ENCODE results near the gene ANKS6.

The ANKS6 gene

DNA sequence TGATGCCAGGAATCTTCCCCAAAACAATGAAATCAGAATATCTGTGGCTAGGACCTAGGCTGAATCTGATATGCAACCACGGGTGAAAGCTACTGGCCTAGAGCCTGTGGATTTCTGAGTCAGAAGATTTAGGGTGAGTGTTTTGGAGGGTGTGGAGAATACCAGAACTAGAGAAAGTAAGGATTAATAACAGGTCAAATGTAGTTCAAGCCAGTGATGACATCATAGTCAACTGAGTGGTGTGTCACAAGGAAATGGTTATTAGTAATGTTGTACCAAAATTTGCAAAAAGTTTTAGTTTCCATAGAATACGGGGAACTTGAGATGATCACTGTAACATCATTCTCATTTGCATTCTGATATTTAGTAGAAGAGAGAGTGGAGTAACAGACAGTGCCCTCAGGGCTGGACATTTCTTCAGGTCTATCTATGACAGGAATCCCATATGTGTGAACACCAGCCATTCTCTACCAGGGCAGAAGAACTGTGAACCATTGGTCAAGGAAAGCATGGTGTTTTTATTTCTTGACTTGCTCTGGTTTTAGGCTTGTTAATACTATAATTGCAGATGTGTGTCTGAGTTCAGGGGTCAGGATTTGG is 14.8 kb upstream of the ANKS6 start:
- no peak overlapping the region for H3K4me3 Mint-ChIP-seq
- H3K9me3 Mint-ChIP-seq: peaks cover 2% of the 10 kb centered on the region
- H3K36me3 Mint-ChIP-seq (ENCODE audit: low read depth): no peaks in the 10 kb centered on the region
- H3K4me1 Mint-ChIP-seq: peaks cover 5% of the 10 kb centered on the region
- no peak for TF ChIP-seq CTCF (IDR thresholded peaks at IDR 0.05; ENCODE audit: unreplicated experiment in 3 of 3)
- H3K27ac Mint-ChIP-seq: no peak overlapping the region
- H3K27me3 Mint-ChIP-seq (ENCODE audit: low read depth): peaks cover 34% of the 10 kb centered on the region

GRCh38 chr9:98810102-98810842 is 13.9 kb upstream of the ANKS6 start:
- peaks cover 2% of the 10 kb centered on the region for H3K9me3 Mint-ChIP-seq
- H3K4me1 Mint-ChIP-seq: peaks cover 6% of the 10 kb centered on the region
- no peak for TF ChIP-seq CTCF (IDR thresholded peaks at IDR 0.05; ENCODE audit: unreplicated experiment in 3 of 3)
- H3K4me3 Mint-ChIP-seq: peak overlapping the region in 1 of 3 experiments; percentile 44
- peaks cover 43% of the 10 kb centered on the region for H3K27me3 Mint-ChIP-seq (ENCODE audit: low read depth)
- H3K27ac Mint-ChIP-seq: no peak overlapping the region
- H3K36me3 Mint-ChIP-seq (ENCODE audit: low read depth): no peaks in the 10 kb centered on the region

DNA sequence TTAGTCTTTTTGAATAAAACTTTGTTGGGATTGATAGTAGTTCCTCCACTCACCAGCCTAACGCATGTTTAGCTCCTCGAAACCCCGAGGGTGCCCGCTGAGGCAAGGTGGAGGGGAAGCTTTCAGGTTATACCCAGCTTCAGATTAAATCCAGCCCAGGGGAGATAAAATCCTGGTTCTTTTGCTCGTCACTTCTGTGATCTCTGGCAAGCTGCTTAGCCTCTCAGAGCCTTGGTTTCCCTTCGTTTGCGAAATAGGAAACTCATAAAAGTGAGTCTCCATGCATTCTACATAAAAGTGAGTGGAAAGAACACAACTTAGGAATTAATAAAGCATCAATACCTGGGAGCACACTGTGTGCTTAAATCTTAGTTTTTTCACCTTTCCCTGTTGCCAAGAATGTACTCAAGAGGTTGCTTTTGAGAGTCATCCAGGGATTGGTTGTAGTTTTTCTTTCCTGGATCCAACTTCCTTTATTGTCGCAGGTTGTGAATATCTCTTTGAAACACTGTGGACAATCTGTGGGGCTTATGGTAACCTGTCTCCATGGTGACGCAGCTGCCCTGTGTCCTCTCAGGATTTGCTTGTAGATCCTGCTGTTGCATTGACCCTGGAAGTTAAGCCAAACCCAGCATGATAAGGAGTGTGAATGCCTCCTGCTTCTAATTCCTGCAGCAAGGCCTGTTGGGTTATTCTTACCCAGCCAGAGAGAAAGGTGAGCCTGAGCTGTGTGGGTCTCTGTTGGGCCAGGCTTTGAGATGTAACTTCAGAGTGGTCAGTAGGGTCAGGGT is 13.2 kb upstream of the ANKS6 start:
- peaks cover 6% of the 10 kb centered on the region for H3K4me1 Mint-ChIP-seq
- H3K27me3 Mint-ChIP-seq (ENCODE audit: low read depth): peaks cover 50% of the 10 kb centered on the region
- peaks cover 2% of the 10 kb centered on the region for H3K9me3 Mint-ChIP-seq
- H3K27ac Mint-ChIP-seq: no peak overlapping the region
- H3K4me3 Mint-ChIP-seq: peak overlapping the region; percentile 62 to 83 (median 76)
- no peak for TF ChIP-seq CTCF (IDR thresholded peaks at IDR 0.05; ENCODE audit: unreplicated experiment in 3 of 3)
- no peaks in the 10 kb centered on the region for H3K36me3 Mint-ChIP-seq (ENCODE audit: low read depth)

DNA sequence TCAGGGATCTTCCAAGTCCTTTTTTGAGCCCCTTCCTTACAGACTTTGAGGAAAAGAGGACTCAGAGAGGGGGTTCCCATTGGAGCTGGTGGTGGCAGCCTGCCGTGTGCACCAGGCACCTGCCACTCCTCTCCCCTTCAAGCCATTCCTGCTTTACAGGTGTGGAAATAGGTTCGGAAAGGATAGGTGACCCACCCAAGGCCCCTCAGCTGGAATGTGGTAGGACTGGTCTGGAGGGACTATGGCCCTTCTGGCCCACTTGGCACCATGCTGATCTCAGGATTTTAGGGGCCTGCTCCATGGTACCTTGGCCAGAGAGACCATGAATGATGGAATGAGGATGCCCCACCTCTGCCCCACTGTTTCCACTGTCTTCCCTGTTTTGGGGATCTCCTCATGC is 12.5 kb upstream of the ANKS6 start:
- TF ChIP-seq CTCF (IDR thresholded peaks at IDR 0.05; ENCODE audit: unreplicated experiment in 3 of 3): no peak
- H3K27ac Mint-ChIP-seq: no peak overlapping the region
- no peaks in the 10 kb centered on the region for H3K36me3 Mint-ChIP-seq (ENCODE audit: low read depth)
- H3K4me1 Mint-ChIP-seq: peaks cover 9% of the 10 kb centered on the region
- H3K9me3 Mint-ChIP-seq: peaks cover 2% of the 10 kb centered on the region
- H3K4me3 Mint-ChIP-seq: peak overlapping the region; percentile 76 to 83 (median 79)
- peaks cover 50% of the 10 kb centered on the region for H3K27me3 Mint-ChIP-seq (ENCODE audit: low read depth)

- TF ChIP-seq CTCF (IDR thresholded peaks at IDR 0.05; ENCODE audit: unreplicated experiment in 3 of 3): no peak
- H3K4me3 Mint-ChIP-seq: peak overlapping the region; percentile 79 to 83 (median 82)
- peaks cover 2% of the 10 kb centered on the region for H3K9me3 Mint-ChIP-seq
- no peaks in the 10 kb centered on the region for H3K36me3 Mint-ChIP-seq (ENCODE audit: low read depth)
- H3K27me3 Mint-ChIP-seq (ENCODE audit: low read depth): peaks cover 50% of the 10 kb centered on the region
- H3K4me1 Mint-ChIP-seq: peaks cover 9% of the 10 kb centered on the region
- no peak overlapping the region for H3K27ac Mint-ChIP-seq
Observed at GRCh38 chr9:98808411-98808815, 12.1 kb upstream of the ANKS6 start.
